ENCODE results near the gene A4GALT.

A4GALT gene

GRCh38 chr22:42645341-42645937 lies 75.2 kb downstream of the A4GALT start:
- FAIRE-seq (no peak), DNase-seq (ENCODE audit: insufficient read length, low spot score) (no peak)
- TF ChIP-seq CTCF (IDR thresholded peaks at IDR 0.05; ENCODE audit: insufficient read depth, missing control alignments) = no peak

GRCh38 chr22:42644422-42645340 lies 76.0 kb downstream of the A4GALT start:
- no peak for TF ChIP-seq CTCF (IDR thresholded peaks at IDR 0.05; ENCODE audit: insufficient read depth, missing control alignments)
- FAIRE-seq = no peak
- DNase-seq (ENCODE audit: insufficient read length, low spot score) = no peak

GRCh38 chr22:42643634-42644421 lies 76.8 kb downstream of the A4GALT start:
- FAIRE-seq (no peak), DNase-seq (ENCODE audit: insufficient read length, low spot score) (no peak)
- TF ChIP-seq CTCF (IDR thresholded peaks at IDR 0.05; ENCODE audit: insufficient read depth, missing control alignments) = no peak

- no peak for TF ChIP-seq CTCF (IDR thresholded peaks at IDR 0.05; ENCODE audit: insufficient read depth, missing control alignments)
- FAIRE-seq (no peak), DNase-seq (ENCODE audit: insufficient read length, low spot score) (no peak)
Observed at GRCh38 chr22:42642806-42643633, 77.7 kb downstream of the A4GALT start.
